Endodermal cell (in vitro differentiated cells): Measurements from ENCODE around the gene GRK1. TPM values are rescaled to one million over a fixed set of nuclear protein-coding genes. Genes with fewer than 3 reads are reported as not detected.

ENCODE experiments used
- DNase-seq: peaks from one replicate; pipeline ENCODE4 v3.0.0-alpha.2; 2017
- H3K27ac ChIP-seq: 2 replicates; pipeline ENCODE4 v1.5.1; 2013; ENCODE audit warnings: mild to moderate bottlenecking, low read depth, low read length, moderate library complexity
- H3K27me3 ChIP-seq: 2 replicates; pipeline ENCODE4 v1.6.1; 2013; ENCODE audit warnings: mild to moderate bottlenecking, low read length, moderate library complexity; ENCODE audit not compliant: insufficient read depth, control insufficient read depth, poor library complexity, severe bottlenecking
- H3K36me3 ChIP-seq: 2 replicates; pipeline ENCODE4 v1.7.0; 2013; ENCODE audit warnings: mild to moderate bottlenecking, low read length, moderate library complexity; ENCODE audit not compliant: control insufficient read depth, insufficient read depth
- H3K4me1 ChIP-seq: one replicate; pipeline ENCODE4 v1.7.0; 2013; ENCODE audit warnings: low read length; ENCODE audit not compliant: control insufficient read depth, insufficient read depth
- H3K4me3 ChIP-seq: 2 replicates; pipeline ENCODE4 v1.5.1; 2013; ENCODE audit warnings: mild to moderate bottlenecking, low read length, moderate library complexity
- H3K9ac ChIP-seq: 2 replicates; pipeline ENCODE4 v1.6.1; 2013; ENCODE audit warnings: mild to moderate bottlenecking, low read length, moderate library complexity; ENCODE audit not compliant: poor library complexity, severe bottlenecking; ENCODE audit errors: extremely low read depth
- H3K9me3 ChIP-seq: 2 replicates; pipeline ENCODE4 v1.6.1; 2013; ENCODE audit warnings: mild to moderate bottlenecking, low read length, moderate library complexity; ENCODE audit not compliant: control insufficient read depth
- H3K27ac Mint-ChIP-seq: 2 replicates; pipeline ENCODE4 v1.8.0; 2020; ENCODE audit warnings: mixed read lengths
- H3K27me3 Mint-ChIP-seq: 2 replicates; pipeline ENCODE4 v1.8.0; 2021; ENCODE audit warnings: mild to moderate bottlenecking, mixed read lengths; ENCODE audit not compliant: insufficient read depth
- H3K36me3 Mint-ChIP-seq: 2 replicates; pipeline ENCODE4 v1.8.0; 2020; ENCODE audit warnings: low read depth, mixed read lengths
- H3K4me1 Mint-ChIP-seq: 2 replicates; pipeline ENCODE4 v1.8.0; 2020; ENCODE audit warnings: mixed read lengths
- H3K4me3 Mint-ChIP-seq: 2 replicates; pipeline ENCODE4 v1.8.0; 2020; ENCODE audit warnings: mild to moderate bottlenecking, moderate library complexity, mixed read lengths
- H3K9me3 Mint-ChIP-seq: 2 replicates; pipeline ENCODE4 v1.8.0; 2020; ENCODE audit warnings: mild to moderate bottlenecking, mixed read lengths
- WGBS, 2 experiments: methylation state at CpG; one replicate each; pipeline versions ENCODE4 v1.1.5 to v1.1.7; 2013; ENCODE audit warnings: missing lambda C conversion rate in 2 of 2, mixed read lengths in 1 of 2; ENCODE audit not compliant: insufficient coverage in 1 of 2, insufficient read length in 1 of 2; 5-methylcytosine and 5-hydroxymethylcytosine counted together
- total RNA-seq, 2 donors: library from RNA; stranded (reverse); fragmentation: NEBNext Ultra II Directional in 1 of 2; extraction: Animal tissue kit (Norgen Biotek cat#: 25700) in 1 of 2; gene quantifications; 2 replicates in 1 of 2; 3 replicates in 1 of 2; pipeline ENCODE4 v1.2.1, GENCODE V29; 2021
- TF ChIP-seq, protein P1 (sequence below): fragments of 200-600 bp; sonication (generic); conservative IDR thresholded peaks from 2 replicates; pipeline ENCODE4 v1.5.0; 2021; ENCODE audit warnings: antibody characterized with exemption, mild to moderate bottlenecking

Gene GRK1
- total RNA-seq, 2 donors from 2014 or later, result 1.7 to 2.5 TPM

DNA sequence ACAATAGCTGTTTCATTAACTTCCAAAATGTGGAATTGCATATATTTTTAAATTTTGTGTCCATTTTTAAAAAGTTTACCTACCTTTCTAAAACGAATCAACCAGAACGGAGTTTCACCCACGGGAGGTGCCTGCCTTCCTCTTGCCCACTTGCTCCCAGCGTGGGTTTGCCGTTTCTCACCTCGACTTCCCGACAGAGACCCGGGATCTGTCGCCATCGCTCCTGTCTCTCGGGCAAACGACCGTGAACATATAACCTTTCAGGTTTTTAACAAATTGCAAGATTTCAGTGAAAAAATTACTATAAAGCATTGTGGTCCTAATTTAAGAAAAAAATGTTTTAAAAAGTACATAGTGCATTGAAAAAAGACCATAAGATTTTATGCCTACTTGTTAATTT lies 96.2 kb downstream of the GRK1 start:
- Histone ChIP-seq H3K4me3 (no peak overlapping the region), H3K27ac (no peak overlapping the region), H3K36me3 (no peaks in the 10 kb centered on the region), H3K9me3 (no peaks in the 10 kb centered on the region), H3K4me1 (no peaks in the 10 kb centered on the region), H3K27me3 (peaks cover 36% of the 10 kb centered on the region), H3K9ac (no peak overlapping the region)
- Mint-ChIP-seq H3K4me3 (no peak overlapping the region), H3K27me3 (peaks cover 34% of the 10 kb centered on the region), H3K36me3 (no peaks in the 10 kb centered on the region), H3K4me1 (peaks cover 29% of the 10 kb centered on the region), H3K27ac (no peak overlapping the region), H3K9me3 (no peaks in the 10 kb centered on the region)
- peak; percentile 30 for DNase-seq
- TF ChIP-seq, protein P1, sequence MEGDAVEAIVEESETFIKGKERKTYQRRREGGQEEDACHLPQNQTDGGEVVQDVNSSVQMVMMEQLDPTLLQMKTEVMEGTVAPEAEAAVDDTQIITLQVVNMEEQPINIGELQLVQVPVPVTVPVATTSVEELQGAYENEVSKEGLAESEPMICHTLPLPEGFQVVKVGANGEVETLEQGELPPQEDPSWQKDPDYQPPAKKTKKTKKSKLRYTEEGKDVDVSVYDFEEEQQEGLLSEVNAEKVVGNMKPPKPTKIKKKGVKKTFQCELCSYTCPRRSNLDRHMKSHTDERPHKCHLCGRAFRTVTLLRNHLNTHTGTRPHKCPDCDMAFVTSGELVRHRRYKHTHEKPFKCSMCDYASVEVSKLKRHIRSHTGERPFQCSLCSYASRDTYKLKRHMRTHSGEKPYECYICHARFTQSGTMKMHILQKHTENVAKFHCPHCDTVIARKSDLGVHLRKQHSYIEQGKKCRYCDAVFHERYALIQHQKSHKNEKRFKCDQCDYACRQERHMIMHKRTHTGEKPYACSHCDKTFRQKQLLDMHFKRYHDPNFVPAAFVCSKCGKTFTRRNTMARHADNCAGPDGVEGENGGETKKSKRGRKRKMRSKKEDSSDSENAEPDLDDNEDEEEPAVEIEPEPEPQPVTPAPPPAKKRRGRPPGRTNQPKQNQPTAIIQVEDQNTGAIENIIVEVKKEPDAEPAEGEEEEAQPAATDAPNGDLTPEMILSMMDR, result no peak
- 87 to 90% methylated on average over 11 to 13 of the region's 13 CpGs for WGBS, 2 experiments

GRCh38 chr13:113763961-113764792 lies 97.2 kb downstream of the GRK1 start:
- Mint-ChIP-seq H3K27ac (no peak overlapping the region), H3K36me3 (no peaks in the 10 kb centered on the region), H3K9me3 (no peaks in the 10 kb centered on the region), H3K4me3 (no peak overlapping the region), H3K27me3 (peaks cover 30% of the 10 kb centered on the region), H3K4me1 (peaks cover 26% of the 10 kb centered on the region)
- peak; percentile 32 for DNase-seq
- Histone ChIP-seq H3K36me3 (no peaks in the 10 kb centered on the region), H3K9me3 (no peaks in the 10 kb centered on the region), H3K27me3 (peaks cover 31% of the 10 kb centered on the region), H3K4me3 (no peak overlapping the region), H3K27ac (no peak overlapping the region), H3K4me1 (no peaks in the 10 kb centered on the region), H3K9ac (no peak overlapping the region)
- WGBS, 2 experiments, result 90 to 96% methylated on average over 11 to 25 of the region's 25 CpGs
- TF ChIP-seq, protein P1, result no peak

DNA sequence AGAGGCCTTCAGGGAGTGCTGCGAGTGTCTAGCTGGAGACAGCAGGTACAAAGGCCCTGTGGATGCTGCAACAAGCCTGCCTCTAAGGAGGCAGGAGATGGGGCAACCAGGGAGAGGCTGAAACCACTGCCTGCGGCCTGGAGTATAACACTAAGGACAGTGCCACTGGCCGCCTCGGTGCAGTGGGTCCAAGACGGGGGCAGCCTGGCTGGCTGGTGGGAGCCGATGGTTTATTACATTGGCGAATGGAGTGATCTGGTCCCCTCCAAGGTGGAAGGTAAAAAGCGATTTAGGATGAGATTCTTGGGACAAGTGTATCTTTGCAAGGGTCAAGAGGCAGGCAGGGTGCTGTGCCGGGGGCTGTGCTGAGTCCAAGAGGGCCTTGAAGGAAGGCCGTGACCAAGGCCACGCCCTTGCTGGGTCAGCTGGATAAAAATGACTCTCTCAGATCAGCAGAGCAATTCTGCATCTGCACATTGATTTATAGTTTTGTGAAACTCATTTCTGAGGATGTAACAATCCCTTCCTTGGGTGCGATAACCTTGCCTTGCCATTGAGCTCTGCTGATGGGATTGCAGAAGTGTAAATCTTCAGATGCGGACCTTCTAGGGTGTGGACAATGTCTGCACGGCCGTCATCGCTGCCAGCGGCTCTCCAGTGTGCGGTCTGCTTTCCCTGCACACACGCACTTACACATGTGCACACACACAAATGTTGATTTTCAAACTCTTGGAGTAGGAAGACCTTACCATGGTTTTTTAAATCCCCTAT lies 98.0 kb downstream of the GRK1 start:
- no peaks in the 10 kb centered on the region for H3K4me1 ChIP-seq
- no peaks in the 10 kb centered on the region for H3K9me3 ChIP-seq
- 91 to 95% methylated on average over 17 to 19 of the region's 19 CpGs for WGBS, 2 experiments
- Mint-ChIP-seq H3K9me3 (no peaks in the 10 kb centered on the region), H3K27me3 (peaks cover 22% of the 10 kb centered on the region), H3K36me3 (no peaks in the 10 kb centered on the region), H3K27ac (no peak overlapping the region), H3K4me1 (peaks cover 19% of the 10 kb centered on the region), H3K4me3 (no peak overlapping the region)
- TF ChIP-seq, protein P1, result no peak
- no peak overlapping the region for H3K27ac ChIP-seq
- DNase-seq, result peak; percentile 23
- H3K4me3 ChIP-seq, result no peak overlapping the region
- H3K9ac ChIP-seq, result no peak overlapping the region
- H3K36me3 ChIP-seq, result no peaks in the 10 kb centered on the region
- H3K27me3 ChIP-seq, result peaks cover 23% of the 10 kb centered on the region
